Cardiac fibroblast (primary cell): Measurements from ENCODE around the gene PNKD.

Experiments
- DNase-seq, 2 donors: peaks; one replicate each; pipeline versions ENCODE4 v3.0.0 to v3.0.0-alpha.2; 2010; ENCODE audit warnings: low read depth in 2 of 2
- H3K4me3 ChIP-seq, 2 donors: replicated peaks in 1 of 2; 1 replicate in 1 of 2; 2 replicates in 1 of 2; pipeline ENCODE4 v1.5.1; 2011; ENCODE audit warnings: low read depth in 2 of 2, low read length in 2 of 2, mild to moderate bottlenecking in 2 of 2, moderate library complexity in 1 of 2
- CTCF ChIP-seq: IDR thresholded peaks from one replicate; pipeline ENCODE4 v1.5.1; 2011; ENCODE audit warnings: low read depth, mild to moderate bottlenecking, low read length, inconsistent platforms

PNKD gene

GRCh38 chr2:218363736-218364135 is 93.4 kb downstream of the PNKD start:
- no peak for DNase-seq
- TF ChIP-seq CTCF = no peak
- no peak overlapping the region for H3K4me3 ChIP-seq

- TF ChIP-seq CTCF = no peak
- H3K4me3 ChIP-seq = no peak overlapping the region
- no peak for DNase-seq
Measured at GRCh38 chr2:218364196-218364595, 93.9 kb downstream of the PNKD start.

- TF ChIP-seq CTCF = no peak
- DNase-seq = no peak
- H3K4me3 ChIP-seq = peak overlapping the region in 1 of 2 donors; percentile 51
Measured at GRCh38 chr2:218366621-218367414, 96.5 kb downstream of the PNKD start.

GRCh38 chr2:218367415-218368149 is 97.3 kb downstream of the PNKD start:
- H3K4me3 ChIP-seq = peak overlapping the region; percentile 51 to 54
- DNase-seq = peak; percentile 59 to 80
- TF ChIP-seq CTCF = no peak

- H3K4me3 ChIP-seq = peak overlapping the region; percentile 51 to 54
- no peak for DNase-seq
- no peak for TF ChIP-seq CTCF
Measured at GRCh38 chr2:218368150-218368528, 97.8 kb downstream of the PNKD start.

- TF ChIP-seq CTCF = no peak
- DNase-seq = peak; percentile 9 to 29
- no peak overlapping the region for H3K4me3 ChIP-seq
Measured at GRCh38 chr2:218368621-218369153, 98.4 kb downstream of the PNKD start.
